Measurements from ENCODE around the gene ABCC4. TPM values are rescaled to one million over a fixed set of nuclear protein-coding genes. Genes with fewer than 3 reads are reported as not detected.

ABCC4 gene
- total and polyA plus RNA-seq, 2 experiments from 2014 or later, result 4.3 to 12.2 TPM

GRCh38 chr13:95180513-95181245, 120.6 kb downstream of the ABCC4 start:
- no peaks in the 10 kb centered on the region for H4K20me1 ChIP-seq (replicated peaks; ENCODE audit: insufficient read depth)
- TF ChIP-seq ZNF331 (CRISPR knock-in tag; IDR thresholded peaks at IDR 0.05; ENCODE audit: low read depth) (no peak), ZNF114 (CRISPR knock-in tag; IDR thresholded peaks at IDR 0.05) (no peak), EZH2phosphoT487 (IDR thresholded peaks at IDR 0.05; ENCODE audit: unreplicated experiment) (no peak), JUNB (IDR thresholded peaks at IDR 0.05; ENCODE audit: unreplicated experiment) (no peak), REST (IDR thresholded peaks at IDR 0.05; ENCODE audit: unreplicated experiment) (no peak), CREB1 (CRISPR knock-in tag; IDR thresholded peaks at IDR 0.05; ENCODE audit: low read depth) (no peak)
- H3K27ac ChIP-seq (ENCODE audit: low read depth), result no peak overlapping the region
- no peaks in the 10 kb centered on the region for H3K79me2 ChIP-seq (replicated peaks; ENCODE audit: insufficient read depth)
- no peaks in the 10 kb centered on the region for H3K36me3 ChIP-seq (ENCODE audit: insufficient read depth)
- ATAC-seq (no peak), DNase-seq (ENCODE audit: low spot score) (no peak)
- no peaks in the 10 kb centered on the region for H3F3A ChIP-seq (replicated peaks; ENCODE audit: low read depth)
- no peak overlapping the region for H2AFZ ChIP-seq
- Mint-ChIP-seq H3K27me3 (ENCODE audit: insufficient read depth, low read depth, poor library complexity) (peaks cover 3% of the 10 kb centered on the region), H3K4me3 (no peak overlapping the region), H3K9me3 (no peaks in the 10 kb centered on the region), H3K36me3 (ENCODE audit: low read depth) (no peaks in the 10 kb centered on the region; the same call in 2 of the 3 replicates), H3K27ac (no peak overlapping the region), H3K4me1 (no peaks in the 10 kb centered on the region)
- H3K9me2 ChIP-seq (ENCODE audit: insufficient read depth), result no peaks in the 10 kb centered on the region
- no peak overlapping the region for H3K4me3 ChIP-seq
- H3K4me2 ChIP-seq, result no peak overlapping the region
- no peaks in the 10 kb centered on the region for H3K27me3 ChIP-seq (ENCODE audit: insufficient read depth)
- H3K4me1 ChIP-seq (ENCODE audit: insufficient read depth), result no peaks in the 10 kb centered on the region

- no peaks in the 10 kb centered on the region for H3K27me3 Mint-ChIP-seq (ENCODE audit: insufficient read depth, low read depth, poor library complexity)
- H3K36me3 Mint-ChIP-seq (ENCODE audit: low read depth), result no peaks in the 10 kb centered on the region; the same call in 2 of the 3 replicates
- no peaks in the 10 kb centered on the region for H3F3A ChIP-seq (replicated peaks; ENCODE audit: low read depth)
- peaks cover 7% of the 10 kb centered on the region; the same call in 2 of the 3 replicates for H3K4me1 Mint-ChIP-seq
- no peaks in the 10 kb centered on the region for H3K4me1 ChIP-seq (ENCODE audit: insufficient read depth)
- H4K20me1 ChIP-seq (replicated peaks; ENCODE audit: insufficient read depth), result no peaks in the 10 kb centered on the region
- H3K4me2 ChIP-seq, result no peak overlapping the region
- no peak overlapping the region for H2AFZ ChIP-seq
- no peak overlapping the region for H3K27ac ChIP-seq (ENCODE audit: low read depth)
- no peaks in the 10 kb centered on the region for H3K9me2 ChIP-seq (ENCODE audit: insufficient read depth)
- no peaks in the 10 kb centered on the region for H3K79me2 ChIP-seq (replicated peaks; ENCODE audit: insufficient read depth)
- ATAC-seq, result no peak
- DNase-seq (ENCODE audit: low spot score), result no peak
- H3K27me3 ChIP-seq (ENCODE audit: insufficient read depth), result no peaks in the 10 kb centered on the region
- no peak overlapping the region for H3K27ac Mint-ChIP-seq
- no peaks in the 10 kb centered on the region for H3K36me3 ChIP-seq (ENCODE audit: insufficient read depth)
- H3K9me3 Mint-ChIP-seq, result no peaks in the 10 kb centered on the region
- no peak overlapping the region for H3K4me3 Mint-ChIP-seq
- H3K4me3 ChIP-seq, result no peak overlapping the region
- TF ChIP-seq EZH2phosphoT487 (IDR thresholded peaks at IDR 0.05; ENCODE audit: unreplicated experiment) (no peak), CREB1 (CRISPR knock-in tag; IDR thresholded peaks at IDR 0.05; ENCODE audit: low read depth) (no peak), STAT1 (IDR thresholded peaks at IDR 0.05; ENCODE audit: unreplicated experiment) (no peak), REST (IDR thresholded peaks at IDR 0.05; ENCODE audit: unreplicated experiment) (no peak), ZNF114 (CRISPR knock-in tag; IDR thresholded peaks at IDR 0.05) (no peak)
These were observed 124.5 kb downstream of the ABCC4 start for GRCh38 chr13:95176611-95177259.
